Measurements from ENCODE around the gene NOL6.

GRCh38 chr9:33458444-33458843 lies 15.3 kb downstream of the NOL6 start:
- TF ChIP-seq, protein P1, sequence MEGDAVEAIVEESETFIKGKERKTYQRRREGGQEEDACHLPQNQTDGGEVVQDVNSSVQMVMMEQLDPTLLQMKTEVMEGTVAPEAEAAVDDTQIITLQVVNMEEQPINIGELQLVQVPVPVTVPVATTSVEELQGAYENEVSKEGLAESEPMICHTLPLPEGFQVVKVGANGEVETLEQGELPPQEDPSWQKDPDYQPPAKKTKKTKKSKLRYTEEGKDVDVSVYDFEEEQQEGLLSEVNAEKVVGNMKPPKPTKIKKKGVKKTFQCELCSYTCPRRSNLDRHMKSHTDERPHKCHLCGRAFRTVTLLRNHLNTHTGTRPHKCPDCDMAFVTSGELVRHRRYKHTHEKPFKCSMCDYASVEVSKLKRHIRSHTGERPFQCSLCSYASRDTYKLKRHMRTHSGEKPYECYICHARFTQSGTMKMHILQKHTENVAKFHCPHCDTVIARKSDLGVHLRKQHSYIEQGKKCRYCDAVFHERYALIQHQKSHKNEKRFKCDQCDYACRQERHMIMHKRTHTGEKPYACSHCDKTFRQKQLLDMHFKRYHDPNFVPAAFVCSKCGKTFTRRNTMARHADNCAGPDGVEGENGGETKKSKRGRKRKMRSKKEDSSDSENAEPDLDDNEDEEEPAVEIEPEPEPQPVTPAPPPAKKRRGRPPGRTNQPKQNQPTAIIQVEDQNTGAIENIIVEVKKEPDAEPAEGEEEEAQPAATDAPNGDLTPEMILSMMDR (IDR thresholded peaks at IDR 0.05; ENCODE audit: borderline replicate concordance, extremely low read depth, low read length, poor library complexity, severe bottlenecking) = no peak
- TF ChIP-seq EZH2 (IDR thresholded peaks at IDR 0.05; ENCODE audit: borderline replicate concordance, low read depth, low read length, severe bottlenecking) = no peak

Data from DND-41 (cell line).